WTC11 (cell line): ENCODE data around the gene BTBD9.

Experiments used
- CREB1 ChIP-seq: sonication (generic); formaldehyde crosslinking; IDR thresholded peaks from 2 replicates; pipeline ENCODE4 v1.8.0; 2023; ENCODE audit warnings: mild to moderate bottlenecking, missing genetic modification reagents
- CTCF ChIP-seq: fragments of 200-600 bp; IDR thresholded peaks from 2 replicates; pipeline ENCODE4 v1.8.0; 2022; ENCODE audit warnings: antibody characterized with exemption
- E2F4 ChIP-seq: sonication (generic); formaldehyde crosslinking; IDR thresholded peaks from 2 replicates; pipeline ENCODE4 v1.8.1; 2022; ENCODE audit warnings: low read depth, mild to moderate bottlenecking, moderate library complexity, missing genetic modification reagents, borderline replicate concordance
- JUN ChIP-seq: sonication (generic); formaldehyde crosslinking; IDR thresholded peaks from 2 replicates; pipeline ENCODE4 v1.8.0; 2023; ENCODE audit warnings: mild to moderate bottlenecking, missing genetic modification reagents
- MAX ChIP-seq: sonication (generic); formaldehyde crosslinking; IDR thresholded peaks from 2 replicates; pipeline ENCODE4 v1.8.0; 2022; ENCODE audit warnings: mild to moderate bottlenecking, missing genetic modification reagents
- MYBL2 ChIP-seq: sonication (generic); formaldehyde crosslinking; IDR thresholded peaks from 2 replicates; pipeline ENCODE4 v1.8.1; 2023; ENCODE audit warnings: mild to moderate bottlenecking, moderate library complexity, missing genetic modification reagents
- NFE2L1 ChIP-seq: sonication (generic); formaldehyde crosslinking; IDR thresholded peaks from 2 replicates; pipeline ENCODE4 v1.8.1; 2023; ENCODE audit warnings: missing genetic modification reagents
- NFYB ChIP-seq: sonication (generic); formaldehyde crosslinking; conservative IDR thresholded peaks from 2 replicates; pipeline ENCODE4 v1.8.0; 2022; ENCODE audit warnings: low read depth, missing genetic modification reagents
- NR2C2 ChIP-seq: sonication (generic); formaldehyde crosslinking; IDR thresholded peaks from 2 replicates; pipeline ENCODE4 v1.8.0; 2022; ENCODE audit warnings: mild to moderate bottlenecking, missing genetic modification reagents
- NR3C1 ChIP-seq: sonication (generic); formaldehyde crosslinking; conservative IDR thresholded peaks from 2 replicates; pipeline ENCODE4 v1.8.1; 2023; ENCODE audit warnings: low read depth, mild to moderate bottlenecking, missing genetic modification reagents
- TP53 ChIP-seq: sonication (generic); formaldehyde crosslinking; IDR thresholded peaks from 2 replicates; pipeline ENCODE4 v1.8.1; 2023; ENCODE audit warnings: mild to moderate bottlenecking, missing genetic modification reagents
- USF2 ChIP-seq: sonication (generic); formaldehyde crosslinking; IDR thresholded peaks from 2 replicates; pipeline ENCODE4 v1.8.1; 2023; ENCODE audit warnings: mild to moderate bottlenecking, missing genetic modification reagents, moderate library complexity
- ZNF263 ChIP-seq: sonication (generic); formaldehyde crosslinking; IDR thresholded peaks from 2 replicates; pipeline ENCODE4 v1.8.1; 2022; ENCODE audit warnings: low read depth, mild to moderate bottlenecking, moderate library complexity, missing genetic modification reagents
- ZNF423 ChIP-seq: fragments of 250-450 bp; sonication (Bioruptor Pico); IDR thresholded peaks from 2 replicates; pipeline ENCODE4 v2.1.2; 2022; ENCODE audit warnings: mild to moderate bottlenecking, moderate library complexity

- no peak for TF ChIP-seq CTCF
- TF ChIP-seq CREB1 (CRISPR knock-in tag) = no peak
- TF ChIP-seq MAX (CRISPR knock-in tag) = no peak
- TF ChIP-seq NFYB (CRISPR knock-in tag) = no peak
- TF ChIP-seq NFE2L1 (CRISPR knock-in tag) = no peak
- TF ChIP-seq USF2 = no peak
- no peak for TF ChIP-seq ZNF423 (CRISPR knock-in tag)
- no peak for TF ChIP-seq NR3C1 (CRISPR knock-in tag)
- TF ChIP-seq E2F4 = no peak
- no peak for TF ChIP-seq ZNF263 (CRISPR knock-in tag)
- TF ChIP-seq MYBL2 = no peak
- no peak for TF ChIP-seq JUN (CRISPR knock-in tag)
- TF ChIP-seq NR2C2 (CRISPR knock-in tag) = no peak
- TF ChIP-seq TP53 = no peak
Measured at GRCh38 chr6:38396209-38396608, 243.5 kb downstream of the BTBD9 start.
